ENCODE data around the gene GOLGA6L26.
"Not testable (repeated sequence)": the region's sequence is repeated elsewhere in the genome, so short reads cannot be mapped to it uniquely, and the experiment has no call there.

DNA sequence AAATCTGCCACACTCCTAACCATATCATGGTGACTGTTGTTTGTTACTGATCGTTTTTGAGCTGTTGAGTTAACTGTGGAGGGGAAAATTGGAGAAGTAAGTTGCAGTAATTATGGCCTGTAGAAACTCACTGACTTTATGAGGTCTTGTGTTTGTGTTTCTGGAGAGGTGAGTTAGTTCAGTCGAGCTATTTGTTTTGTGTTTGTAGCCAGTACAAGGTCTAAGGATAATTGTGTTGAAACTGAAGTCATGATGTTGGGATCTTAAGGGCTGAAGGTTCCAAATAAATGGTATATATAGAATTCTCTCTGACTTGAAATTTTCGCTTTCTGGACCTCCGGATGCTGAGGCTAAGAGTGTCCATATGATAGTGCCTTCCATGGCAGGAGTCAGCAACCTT, 29.2 kb downstream of the GOLGA6L26 start:
- TF ChIP-seq, protein P1, sequence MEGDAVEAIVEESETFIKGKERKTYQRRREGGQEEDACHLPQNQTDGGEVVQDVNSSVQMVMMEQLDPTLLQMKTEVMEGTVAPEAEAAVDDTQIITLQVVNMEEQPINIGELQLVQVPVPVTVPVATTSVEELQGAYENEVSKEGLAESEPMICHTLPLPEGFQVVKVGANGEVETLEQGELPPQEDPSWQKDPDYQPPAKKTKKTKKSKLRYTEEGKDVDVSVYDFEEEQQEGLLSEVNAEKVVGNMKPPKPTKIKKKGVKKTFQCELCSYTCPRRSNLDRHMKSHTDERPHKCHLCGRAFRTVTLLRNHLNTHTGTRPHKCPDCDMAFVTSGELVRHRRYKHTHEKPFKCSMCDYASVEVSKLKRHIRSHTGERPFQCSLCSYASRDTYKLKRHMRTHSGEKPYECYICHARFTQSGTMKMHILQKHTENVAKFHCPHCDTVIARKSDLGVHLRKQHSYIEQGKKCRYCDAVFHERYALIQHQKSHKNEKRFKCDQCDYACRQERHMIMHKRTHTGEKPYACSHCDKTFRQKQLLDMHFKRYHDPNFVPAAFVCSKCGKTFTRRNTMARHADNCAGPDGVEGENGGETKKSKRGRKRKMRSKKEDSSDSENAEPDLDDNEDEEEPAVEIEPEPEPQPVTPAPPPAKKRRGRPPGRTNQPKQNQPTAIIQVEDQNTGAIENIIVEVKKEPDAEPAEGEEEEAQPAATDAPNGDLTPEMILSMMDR (IDR thresholded peaks at IDR 0.05; ENCODE audit: low read depth, low read length), result not testable (repeated sequence)
- not testable (repeated sequence) for TF ChIP-seq MYC (IDR thresholded peaks at IDR 0.05; ENCODE audit: low read depth, low read length)

All from NB4 (cell line).